BE2C (cell line): ENCODE measurements around the gene SMC3.

Experiments used
- DNase-seq: peaks from one replicate; pipeline ENCODE4 v3.0.0-alpha.2; 2020
- H3K27me3 ChIP-seq: fragments of 250-450 bp; sonication (Bioruptor Pico); 2 replicates; pipeline ENCODE4 v1.5.1; 2020; ENCODE audit warnings: mild to moderate bottlenecking
- H3K36me3 ChIP-seq: fragments of 250-450 bp; sonication (Bioruptor Pico); 2 replicates; pipeline ENCODE4 v1.5.1; 2020; ENCODE audit warnings: mild to moderate bottlenecking
- H3K4me1 ChIP-seq: fragments of 250-450 bp; sonication (Bioruptor Pico); 2 replicates; pipeline ENCODE4 v1.5.1; 2020
- H3K4me3 ChIP-seq: 2 replicates; pipeline ENCODE4 v1.5.1; 2011; ENCODE audit warnings: low read depth, low read length
- H3K9me3 ChIP-seq: fragments of 250-450 bp; sonication (Bioruptor Pico); 2 replicates; pipeline ENCODE4 v1.5.1; 2020
- TF ChIP-seq, protein P1 (sequence below): IDR thresholded peaks from 2 replicates; pipeline ENCODE4 v1.5.1; 2012; ENCODE audit warnings: mild to moderate bottlenecking, low read depth, low read length

The SMC3 gene

DNA sequence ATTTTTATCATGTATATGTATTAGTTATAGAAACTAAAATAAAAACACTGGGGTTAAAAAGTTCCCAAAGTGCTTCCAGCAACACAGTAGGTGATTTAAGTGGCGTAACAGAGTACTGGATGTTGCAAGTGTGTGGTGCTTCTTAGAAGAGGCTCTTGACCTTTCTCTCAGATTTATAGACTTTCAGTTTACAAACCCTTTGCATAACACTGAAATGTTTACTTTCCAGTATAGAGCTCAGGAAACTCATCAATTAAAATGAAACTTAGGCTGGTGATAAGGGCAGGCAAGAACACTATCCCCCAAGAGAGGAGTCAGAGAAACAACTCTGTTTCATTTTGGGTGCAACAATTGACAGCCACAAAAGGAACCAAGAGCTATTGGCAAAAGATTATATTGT, 27.5 kb upstream of the SMC3 start:
- H3K4me3 ChIP-seq = no peak overlapping the region
- no peaks in the 10 kb centered on the region for H3K9me3 ChIP-seq
- TF ChIP-seq, protein P1, sequence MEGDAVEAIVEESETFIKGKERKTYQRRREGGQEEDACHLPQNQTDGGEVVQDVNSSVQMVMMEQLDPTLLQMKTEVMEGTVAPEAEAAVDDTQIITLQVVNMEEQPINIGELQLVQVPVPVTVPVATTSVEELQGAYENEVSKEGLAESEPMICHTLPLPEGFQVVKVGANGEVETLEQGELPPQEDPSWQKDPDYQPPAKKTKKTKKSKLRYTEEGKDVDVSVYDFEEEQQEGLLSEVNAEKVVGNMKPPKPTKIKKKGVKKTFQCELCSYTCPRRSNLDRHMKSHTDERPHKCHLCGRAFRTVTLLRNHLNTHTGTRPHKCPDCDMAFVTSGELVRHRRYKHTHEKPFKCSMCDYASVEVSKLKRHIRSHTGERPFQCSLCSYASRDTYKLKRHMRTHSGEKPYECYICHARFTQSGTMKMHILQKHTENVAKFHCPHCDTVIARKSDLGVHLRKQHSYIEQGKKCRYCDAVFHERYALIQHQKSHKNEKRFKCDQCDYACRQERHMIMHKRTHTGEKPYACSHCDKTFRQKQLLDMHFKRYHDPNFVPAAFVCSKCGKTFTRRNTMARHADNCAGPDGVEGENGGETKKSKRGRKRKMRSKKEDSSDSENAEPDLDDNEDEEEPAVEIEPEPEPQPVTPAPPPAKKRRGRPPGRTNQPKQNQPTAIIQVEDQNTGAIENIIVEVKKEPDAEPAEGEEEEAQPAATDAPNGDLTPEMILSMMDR = no peak
- DNase-seq = no peak
- no peaks in the 10 kb centered on the region for H3K36me3 ChIP-seq
- H3K27me3 ChIP-seq = no peaks in the 10 kb centered on the region
- no peaks in the 10 kb centered on the region for H3K4me1 ChIP-seq

DNA sequence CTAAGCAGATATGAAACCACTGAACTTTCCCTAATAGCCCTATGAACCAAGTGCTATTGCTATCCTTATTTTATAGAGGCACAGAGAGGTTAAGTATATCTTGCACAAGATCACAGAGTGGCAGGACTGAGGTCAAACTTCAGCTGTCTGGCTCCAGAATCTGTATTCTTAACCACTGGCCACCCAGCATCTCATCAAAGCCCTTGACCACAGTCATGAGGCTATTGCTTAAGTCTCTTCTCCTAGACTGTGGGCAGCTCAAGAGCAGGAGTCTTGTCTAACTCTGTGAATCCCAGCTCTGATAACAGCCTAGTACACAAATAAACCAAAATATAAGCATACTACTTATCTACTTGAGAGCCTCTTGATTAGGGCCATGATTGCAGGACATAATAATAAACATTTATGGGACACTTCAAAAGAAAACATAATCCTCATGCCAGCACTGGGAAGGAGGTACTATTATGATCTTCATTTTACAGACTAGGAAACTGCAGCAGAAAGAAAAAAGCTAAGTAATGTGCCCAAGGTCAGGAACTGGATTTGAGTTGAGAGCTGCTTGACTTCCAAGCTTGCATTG, 22.4 kb upstream of the SMC3 start:
- DNase-seq = no peak
- Histone ChIP-seq H3K36me3 (no peaks in the 10 kb centered on the region), H3K9me3 (no peaks in the 10 kb centered on the region), H3K4me3 (no peak overlapping the region), H3K27me3 (no peaks in the 10 kb centered on the region), H3K4me1 (no peaks in the 10 kb centered on the region)
- TF ChIP-seq, protein P1 = no peak

DNA sequence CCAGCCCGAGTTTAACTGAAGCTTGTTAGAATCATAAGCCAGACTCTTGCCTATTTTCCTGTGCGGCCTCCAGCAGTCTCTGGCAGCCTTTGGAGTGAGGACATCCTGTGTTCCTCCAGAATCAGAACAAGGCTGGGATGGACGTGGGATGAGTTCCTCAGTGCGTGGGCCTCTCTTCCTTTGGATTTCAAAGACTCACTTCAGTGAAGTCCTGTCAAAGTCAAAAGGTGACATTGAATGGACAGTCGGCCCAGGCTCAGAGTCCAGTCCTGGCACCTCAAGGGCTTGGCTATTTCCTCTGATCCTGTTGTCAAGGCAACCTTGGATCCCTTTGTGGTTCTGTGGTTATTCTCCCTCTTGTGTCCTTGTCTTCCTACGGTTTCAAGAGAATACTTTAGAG, 21.4 kb upstream of the SMC3 start:
- no peak for DNase-seq
- Histone ChIP-seq H3K36me3 (no peaks in the 10 kb centered on the region), H3K4me1 (no peaks in the 10 kb centered on the region), H3K9me3 (no peaks in the 10 kb centered on the region), H3K4me3 (no peak overlapping the region), H3K27me3 (no peaks in the 10 kb centered on the region)
- TF ChIP-seq, protein P1 = no peak

DNA sequence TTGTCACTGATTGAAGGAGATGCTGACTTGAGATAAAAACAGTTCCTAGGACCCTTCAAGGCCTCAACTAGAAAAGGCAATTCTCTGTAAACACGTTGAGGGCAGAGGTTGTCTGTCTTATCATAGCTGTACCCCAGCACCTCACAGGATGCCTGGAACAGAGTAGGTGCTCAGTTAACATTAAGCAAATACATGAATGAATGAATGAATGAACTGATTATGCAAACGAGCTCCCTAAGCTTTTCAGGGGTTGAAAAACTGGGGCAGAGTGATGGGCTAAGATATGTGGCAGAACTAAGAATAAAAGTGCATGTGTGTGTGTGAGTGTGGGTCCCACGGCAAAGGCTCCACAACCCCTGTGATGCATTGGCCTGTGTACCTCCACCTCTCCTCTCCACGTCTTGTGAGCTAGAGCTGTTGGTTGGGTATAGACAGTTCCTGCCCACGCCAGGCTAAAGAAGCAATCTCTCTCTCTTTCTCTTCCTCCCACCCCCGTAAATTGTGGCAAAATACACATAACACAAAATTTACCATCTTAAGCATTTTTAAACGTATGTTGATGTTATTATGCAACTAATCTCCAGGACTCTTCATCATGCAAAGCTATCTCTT, 20.9 kb upstream of the SMC3 start:
- no peaks in the 10 kb centered on the region for H3K9me3 ChIP-seq
- no peak for DNase-seq
- H3K36me3 ChIP-seq = no peaks in the 10 kb centered on the region
- H3K4me1 ChIP-seq = no peaks in the 10 kb centered on the region
- no peaks in the 10 kb centered on the region for H3K27me3 ChIP-seq
- TF ChIP-seq, protein P1 = no peak
- H3K4me3 ChIP-seq = no peak overlapping the region

DNA sequence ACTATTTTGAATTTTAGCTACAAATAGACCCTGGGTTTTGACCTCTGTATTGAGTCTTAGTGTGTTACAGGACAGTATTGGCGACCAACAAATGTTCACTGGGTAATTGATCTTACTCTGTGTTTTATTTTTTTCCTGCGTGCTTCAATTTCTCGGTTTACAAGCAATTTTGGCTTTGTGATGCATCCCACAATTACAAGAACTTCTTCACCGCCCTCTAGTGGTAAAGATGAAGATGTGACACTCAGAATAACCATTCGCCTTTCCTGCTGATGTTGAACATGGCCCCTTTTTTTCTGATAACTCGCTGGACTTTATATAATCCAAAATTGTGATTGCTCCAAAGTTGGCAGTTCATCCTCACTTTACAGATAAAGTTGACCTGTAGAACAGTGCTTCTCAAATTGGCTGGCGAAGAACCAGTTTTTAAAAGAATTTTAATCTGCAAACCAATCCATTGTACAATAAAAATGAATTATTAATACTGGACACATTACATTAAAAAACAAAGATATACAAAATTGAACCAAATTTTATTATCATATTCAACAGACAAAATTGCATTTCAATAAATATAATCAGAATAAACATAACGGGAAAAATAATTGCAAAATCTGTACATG, 20.2 kb upstream of the SMC3 start:
- Histone ChIP-seq H3K36me3 (no peaks in the 10 kb centered on the region), H3K4me1 (no peaks in the 10 kb centered on the region), H3K27me3 (no peaks in the 10 kb centered on the region), H3K9me3 (no peaks in the 10 kb centered on the region), H3K4me3 (no peak overlapping the region)
- no peak for DNase-seq
- TF ChIP-seq, protein P1 = peak; percentile 84

DNA sequence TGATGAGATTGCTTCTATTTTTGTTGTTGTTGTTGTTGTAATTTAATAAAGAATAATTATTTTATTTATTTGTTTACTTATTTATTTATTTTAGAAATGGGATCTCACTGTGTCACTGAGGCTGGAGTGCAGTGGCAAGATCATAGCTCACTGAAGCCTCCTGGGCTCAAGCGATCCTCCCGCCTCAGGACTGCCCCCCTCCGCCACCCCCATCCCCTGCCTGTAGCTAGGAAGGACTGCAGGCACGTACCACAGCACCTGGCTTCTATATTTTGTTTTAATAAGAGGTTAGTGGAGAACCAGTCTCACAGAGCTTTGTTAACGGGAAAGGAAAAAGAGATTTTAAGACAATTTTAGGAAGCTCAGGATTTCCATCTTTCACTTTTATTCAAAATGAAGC, 19.5 kb upstream of the SMC3 start:
- Histone ChIP-seq H3K4me3 (no peak overlapping the region), H3K36me3 (no peaks in the 10 kb centered on the region), H3K9me3 (no peaks in the 10 kb centered on the region), H3K4me1 (no peaks in the 10 kb centered on the region), H3K27me3 (no peaks in the 10 kb centered on the region)
- TF ChIP-seq, protein P1 = no peak
- no peak for DNase-seq
